Cardiac septum (tissue), 1 donor: Measurements from ENCODE around the gene TBC1D21. TPM values are rescaled to one million over a fixed set of nuclear protein-coding genes. Genes with fewer than 3 reads are reported as not detected.

Experiments
- total RNA-seq: library from RNA; stranded (reverse); fragmentation: NEBNext Ultra II Directional; extraction: Animal tissue kit (Norgen Biotek cat#: 25700); gene quantifications from one replicate; pipeline ENCODE4 v1.2.1, GENCODE V29; 2021
- donor health status: DM: no; HTN: no; CAD: no.

The TBC1D21 gene
- total RNA-seq, 1 donor from 2014 or later: not detected

Other genes starting within 250 kb of the TBC1D21 start
- gene NPTN, start 240.2 kb upstream of the TBC1D21 start, total RNA-seq: 175 TPM
- 40.6 TPM for gene CD276, start 189.2 kb upstream of the TBC1D21 start, total RNA-seq
- 55.3 TPM for gene INSYN1, start 120.2 kb upstream of the TBC1D21 start, total RNA-seq
- gene LOXL1, start 52.9 kb downstream of the TBC1D21 start, total RNA-seq: 29.1 TPM
- 32.1 TPM for gene STOML1, start 118.7 kb downstream of the TBC1D21 start, total RNA-seq
- 24.6 TPM for gene PML, start 121.2 kb downstream of the TBC1D21 start, total RNA-seq
- gene GOLGA6A, start 209.0 kb downstream of the TBC1D21 start, total RNA-seq: not detected